OCI-LY7 (cell line): Measurements from ENCODE around the gene ENTR1. TPM values are rescaled to one million over a fixed set of nuclear protein-coding genes. Genes with fewer than 3 reads are reported as not detected.

Experiments
- BruUV-seq: library from RNA; stranded (reverse); fragments of 400-500 nt; replicated peaks from 2 replicates; lab custom pipeline; 2021; lab: Mats Ljungman, UMichigan
- CTCF ChIA-PET: fragments of 300-600 bp; sonication (Branson Sonifier 250); formaldehyde crosslinking; loops from one replicate; lab custom pipeline; 2022; ENCODE audit warnings: antibody characterized with exemption; ENCODE audit not compliant: unreplicated experiment; lab: Charles Lee
- POLR2A ChIA-PET: fragments of 300-600 bp; sonication (Branson Sonifier 250); formaldehyde crosslinking; loops from one replicate; lab custom pipeline; 2022; ENCODE audit warnings: antibody characterized with exemption; lab: Charles Lee
- DNase-seq: peaks from one replicate; pipeline ENCODE4 v3.0.0-alpha.2; 2015; ENCODE audit warnings: low spot score
- H2AFZ ChIP-seq: fragments of 200-600 bp; sonication (generic), shearing (Covaris generic); 2 replicates; pipeline ENCODE4 v1.6.1; 2014; ENCODE audit warnings: mild to moderate bottlenecking, antibody characterized with exemption, low read length, moderate library complexity
- H3K27ac ChIP-seq: fragments of 200-600 bp; sonication (generic); 2 replicates; pipeline ENCODE4 v1.5.1; 2014; ENCODE audit warnings: mixed run types, low read depth, mild to moderate bottlenecking, moderate library complexity, low read length, inconsistent platforms; ENCODE audit not compliant: poor library complexity, severe bottlenecking
- H3K36me3 ChIP-seq: fragments of 200-600 bp; sonication (generic); 2 replicates; pipeline ENCODE4 v1.6.1; 2014; ENCODE audit warnings: mild to moderate bottlenecking, antibody characterized with exemption, low read length, moderate library complexity, mixed read lengths; ENCODE audit not compliant: insufficient read depth
- H3K4me1 ChIP-seq: fragments of 200-600 bp; sonication (generic); 2 replicates; pipeline ENCODE4 v1.5.1; 2014; ENCODE audit warnings: mild to moderate bottlenecking, low read length; ENCODE audit not compliant: insufficient read depth, poor library complexity, severe bottlenecking
- H3K4me2 ChIP-seq: fragments of 200-600 bp; sonication (generic); 2 replicates; pipeline ENCODE4 v1.6.1; 2014; ENCODE audit warnings: mild to moderate bottlenecking, low read length
- H3K4me3 ChIP-seq: fragments of 200-600 bp; sonication (generic); 2 replicates; pipeline ENCODE4 v1.5.1; 2014; ENCODE audit warnings: mild to moderate bottlenecking, low read depth, low read length; ENCODE audit not compliant: poor library complexity, severe bottlenecking
- H3K79me2 ChIP-seq: fragments of 200-600 bp; sonication (generic); 2 replicates; pipeline ENCODE4 v1.6.1; 2016; ENCODE audit warnings: low read depth, mild to moderate bottlenecking, low read length, moderate library complexity, mixed read lengths; ENCODE audit not compliant: insufficient read depth
- H3K9me2 ChIP-seq: fragments of 200-600 bp; sonication (generic); 2 replicates; pipeline ENCODE4 v1.6.1; 2016; ENCODE audit warnings: mild to moderate bottlenecking, low read length, mixed read lengths; ENCODE audit not compliant: insufficient read depth
- H3K9me3 ChIP-seq: fragments of 200-600 bp; sonication (generic); 2 replicates; pipeline ENCODE4 v1.6.1; 2014; ENCODE audit warnings: mild to moderate bottlenecking, mixed run types, low read length, mixed read lengths
- H4K20me1 ChIP-seq: fragments of 200-600 bp; sonication (generic); 2 replicates; pipeline ENCODE4 v1.6.1; 2014; ENCODE audit warnings: mild to moderate bottlenecking, antibody characterized with exemption, low read length, moderate library complexity, mixed read lengths; ENCODE audit not compliant: insufficient read depth
- CTCF ChIP-seq: fragments of 200-600 bp; sonication (generic); conservative IDR thresholded peaks from 2 replicates; pipeline ENCODE4 v1.5.1; 2014; ENCODE audit warnings: mild to moderate bottlenecking, antibody characterized with exemption, low read length, moderate library complexity, mixed read lengths
- EZH2phosphoT487 ChIP-seq: fragments of 200-600 bp; sonication (generic); IDR thresholded peaks from 2 replicates; pipeline ENCODE4 v1.6.1; 2018; ENCODE audit warnings: low read depth, borderline replicate concordance, mild to moderate bottlenecking, mixed run types, antibody characterized with exemption, low read length, moderate library complexity, mixed read lengths
- intact Hi-C: fragments of 100-400 bp; cut with micrococcal nuclease; formaldehyde crosslinking; loops from one replicate; pipeline ENCODE4 v1.10.0; 2022; ENCODE audit not compliant: unreplicated experiment
- total RNA-seq, 2 experiments: library from RNA; depleted of rRNA in 1 of 2; stranded (reverse); fragments of >200 nt in 1 of 2; shearing (Covaris generic) in 1 of 2; gene quantifications; 2 replicates each; pipeline ENCODE4 v1.2.3, GENCODE V29; 2014 to 2022

The ENTR1 gene
- total RNA-seq, 2 experiments from 2014 or later: 103 to 109 TPM

DNA sequence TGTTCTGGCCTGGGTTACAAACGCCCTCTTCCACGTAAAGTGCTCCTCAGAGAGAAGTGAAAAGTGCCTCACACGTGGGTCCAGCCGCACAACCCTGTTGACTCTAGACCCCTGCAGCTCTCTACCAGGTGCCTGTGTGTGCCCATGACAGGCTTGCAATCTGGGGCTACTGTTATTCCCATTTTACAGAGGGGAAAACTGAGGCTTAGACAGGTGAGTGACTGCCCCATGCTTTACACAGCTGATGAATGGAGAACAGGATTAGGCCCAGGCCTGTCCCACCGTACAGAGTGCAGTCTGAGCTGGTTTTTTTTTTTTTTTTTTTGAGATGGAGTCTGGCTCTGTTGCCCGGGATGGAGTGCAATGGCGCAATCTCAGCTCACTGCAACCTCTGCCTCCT, 35.4 kb upstream of the ENTR1 start:
- no peaks in the 10 kb centered on the region for H3K4me1 ChIP-seq
- no peaks in the 10 kb centered on the region for H4K20me1 ChIP-seq
- POLR2A ChIA-PET: no interaction called here
- H3K9me3 ChIP-seq: no peaks in the 10 kb centered on the region
- H3K27ac ChIP-seq: no peak overlapping the region
- no peak overlapping the region for H3K4me3 ChIP-seq
- H3K79me2 ChIP-seq: no peaks in the 10 kb centered on the region
- intact Hi-C loops: no loop called here
- H3K9me2 ChIP-seq: no peaks in the 10 kb centered on the region
- no peak overlapping the region for H3K4me2 ChIP-seq
- TF ChIP-seq EZH2phosphoT487 (no peak), CTCF (no peak)
- H3K36me3 ChIP-seq: peaks cover 88% of the 10 kb centered on the region
- no TSS peak for BruUV-seq
- CTCF ChIA-PET: no interaction called here
- DNase-seq: no peak
- no peak overlapping the region for H2AFZ ChIP-seq

DNA sequence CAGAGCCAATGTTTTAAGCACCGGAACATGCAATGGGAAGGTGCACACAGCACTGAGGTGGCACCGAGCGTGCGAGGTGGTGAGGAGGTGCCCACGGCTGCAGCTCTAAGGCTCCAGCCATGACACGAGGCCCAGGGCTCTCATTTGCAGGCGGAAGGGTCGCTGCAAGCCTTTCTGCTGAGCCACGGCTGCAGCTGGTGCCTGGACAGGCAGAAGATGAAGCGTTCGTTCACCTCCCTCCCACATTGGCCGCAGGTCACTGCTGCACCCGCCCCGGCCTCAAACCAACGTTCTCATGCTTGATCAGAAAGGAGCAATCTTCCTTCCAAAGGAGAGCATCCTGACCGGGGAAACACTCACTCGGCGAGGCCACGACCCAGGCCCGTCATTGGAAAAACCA, 33.7 kb upstream of the ENTR1 start:
- TF ChIP-seq EZH2phosphoT487 (no peak), CTCF (no peak)
- no peak overlapping the region for H3K4me2 ChIP-seq
- H4K20me1 ChIP-seq: no peaks in the 10 kb centered on the region; the same call in 1 of the 2 replicates
- ChIA-PET POLR2A (no interaction called here), CTCF (no interaction called here)
- BruUV-seq: no TSS peak
- H3K9me3 ChIP-seq: no peaks in the 10 kb centered on the region
- peaks cover 5% of the 10 kb centered on the region for H3K4me1 ChIP-seq
- no peak overlapping the region for H3K27ac ChIP-seq
- no peak overlapping the region for H2AFZ ChIP-seq
- no peak overlapping the region for H3K4me3 ChIP-seq
- H3K9me2 ChIP-seq: no peaks in the 10 kb centered on the region
- no peaks in the 10 kb centered on the region for H3K79me2 ChIP-seq
- peaks cover 81% of the 10 kb centered on the region for H3K36me3 ChIP-seq
- DNase-seq: no peak
- intact Hi-C loops: no loop called here

GRCh38 chr9:136443687-136444086, 33.3 kb upstream of the ENTR1 start:
- no peaks in the 10 kb centered on the region for H3K9me3 ChIP-seq
- peaks cover 5% of the 10 kb centered on the region for H3K4me1 ChIP-seq
- ChIA-PET POLR2A (interaction anchor here (0.5 kb wide), 1 partner anchor 154 kb away, joined by 5 read pairs; no protein-coding TSS in a partner anchor), CTCF (no interaction called here)
- H4K20me1 ChIP-seq: no peaks in the 10 kb centered on the region; the same call in 1 of the 2 replicates
- no peak overlapping the region for H3K4me3 ChIP-seq
- no peak overlapping the region for H2AFZ ChIP-seq
- H3K9me2 ChIP-seq: no peaks in the 10 kb centered on the region
- peaks cover 77% of the 10 kb centered on the region for H3K36me3 ChIP-seq
- TF ChIP-seq EZH2phosphoT487: no peak
- no peak for TF ChIP-seq CTCF
- DNase-seq: no peak
- BruUV-seq: no TSS peak
- H3K79me2 ChIP-seq: peaks cover 3% of the 10 kb centered on the region; the same call in 1 of the 2 replicates
- intact Hi-C loops: no loop called here
- H3K4me2 ChIP-seq: no peak overlapping the region
- no peak overlapping the region for H3K27ac ChIP-seq
